HG03064 (cell line): ENCODE results near the gene HSF2BP.
"Not testable (repeated sequence)": the region's sequence is repeated elsewhere in the genome, so short reads cannot be mapped to it uniquely, and the experiment has no call there.

Experiments used
- ATAC-seq: cut with Tn5 transposase; IDR thresholded peaks from one replicate; pipeline ENCODE4 v1.9.1; 2021; ENCODE audit warnings: low read depth; ENCODE audit not compliant: unreplicated experiment

Gene HSF2BP

DNA sequence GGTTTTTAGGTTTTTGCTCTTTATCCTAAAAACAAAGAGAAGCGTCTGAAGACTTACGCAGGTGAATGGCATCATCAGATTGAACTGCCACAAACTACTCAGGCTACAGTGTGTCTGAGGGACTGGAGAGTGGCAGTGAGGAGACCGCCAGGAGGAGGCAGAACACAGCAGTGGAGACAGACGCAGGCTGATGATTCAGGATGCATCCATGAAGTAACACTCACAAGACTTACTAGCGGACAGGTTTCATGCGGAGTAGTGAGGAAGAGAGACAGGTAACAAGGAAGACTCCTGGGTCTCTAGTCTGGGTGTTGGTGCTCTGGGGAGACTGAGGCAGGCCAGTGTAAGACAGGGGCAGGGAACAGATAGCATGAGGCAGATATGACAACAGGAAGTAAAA, 5.7 kb downstream of the HSF2BP start:
- no peak for ATAC-seq

DNA sequence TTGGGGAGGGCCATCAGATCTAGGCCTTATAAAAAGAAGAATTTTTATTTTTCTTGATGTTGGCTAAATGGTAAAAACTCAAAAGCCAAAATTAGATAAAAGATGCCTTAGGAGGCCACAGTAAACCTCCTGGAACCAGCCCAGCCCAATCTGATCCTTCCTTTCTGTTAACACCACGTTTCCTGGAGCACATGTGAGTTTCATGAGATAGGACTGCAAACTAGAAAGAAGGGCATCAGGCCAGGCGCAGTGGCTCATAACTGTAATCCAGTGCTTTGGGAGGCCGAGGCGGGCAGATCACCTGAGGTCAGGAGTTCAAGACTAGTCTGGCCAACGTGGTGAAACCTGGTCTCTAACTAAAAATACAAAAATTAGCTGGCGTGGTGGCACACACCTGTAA, 6.7 kb downstream of the HSF2BP start:
- no peak for ATAC-seq

DNA sequence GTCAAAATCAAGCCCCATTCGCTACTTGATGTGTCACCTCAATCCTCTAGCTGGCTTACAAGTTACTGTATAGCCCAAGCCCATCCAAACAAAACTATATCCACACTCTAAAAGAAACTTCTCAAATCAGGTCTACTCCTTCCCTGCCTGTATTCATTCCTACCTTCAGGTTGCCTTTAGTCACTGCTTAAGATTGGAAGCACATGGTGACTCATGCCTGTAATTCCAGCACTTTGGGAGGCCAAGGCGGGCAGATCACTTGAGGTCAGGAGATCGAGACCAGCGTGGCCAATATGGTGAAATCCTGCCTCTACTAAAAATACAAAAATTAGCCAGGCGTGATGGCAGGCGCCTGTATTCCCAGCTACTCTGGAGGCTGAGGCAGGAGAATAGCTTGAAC, 7.4 kb downstream of the HSF2BP start:
- ATAC-seq = not testable (repeated sequence)

DNA sequence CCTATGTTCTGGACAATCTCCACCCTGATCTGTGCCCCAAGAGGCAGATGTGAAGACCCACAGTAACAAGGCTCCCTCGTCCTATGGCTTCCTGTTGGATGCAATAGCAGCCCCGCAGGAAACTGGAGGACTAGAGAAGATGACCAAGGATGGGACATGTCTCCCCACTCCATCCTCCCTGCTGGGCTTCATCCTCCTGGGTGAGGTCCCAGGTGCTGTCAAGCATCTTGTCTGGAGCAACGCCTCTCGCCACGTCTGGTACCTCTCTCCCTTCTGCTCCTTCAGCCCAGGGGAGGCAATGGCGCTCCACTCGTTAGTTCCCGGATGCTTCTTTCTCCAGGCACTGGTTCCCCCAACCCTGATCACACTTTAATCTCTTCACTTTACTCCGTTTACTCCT, 11.1 kb downstream of the HSF2BP start:
- ATAC-seq = no peak

DNA sequence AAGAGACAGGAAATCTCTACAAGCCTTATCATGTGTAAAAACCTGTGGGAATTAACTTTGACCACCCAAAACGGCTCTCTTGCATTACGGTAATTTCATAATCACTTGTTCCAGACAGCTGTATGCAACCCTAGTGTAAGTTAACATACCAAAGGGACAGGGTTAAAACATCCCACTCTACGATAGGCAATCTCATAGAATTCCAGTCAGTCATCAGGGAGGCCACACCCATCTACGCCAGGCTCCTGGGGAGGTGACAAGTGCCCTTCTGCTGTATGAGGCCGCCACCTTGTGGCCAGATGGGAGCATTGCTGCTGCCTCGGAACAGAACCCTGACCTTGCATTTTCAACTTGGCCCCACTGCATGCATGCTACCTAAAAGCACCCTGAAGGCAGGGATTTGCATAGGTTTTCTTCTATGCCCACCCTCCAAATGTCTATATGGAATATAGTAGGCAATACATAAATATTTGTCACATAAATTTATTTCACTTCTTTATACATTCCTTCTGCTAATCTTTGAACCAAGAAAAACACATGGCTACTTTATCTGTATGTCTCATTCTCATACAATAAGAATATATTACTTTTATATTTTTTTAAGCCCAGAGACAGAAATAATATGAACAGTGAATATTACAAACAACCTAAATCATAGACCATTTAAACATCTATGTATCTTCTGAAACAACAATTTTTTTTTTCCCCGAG, 12.6 kb downstream of the HSF2BP start:
- no peak for ATAC-seq

DNA sequence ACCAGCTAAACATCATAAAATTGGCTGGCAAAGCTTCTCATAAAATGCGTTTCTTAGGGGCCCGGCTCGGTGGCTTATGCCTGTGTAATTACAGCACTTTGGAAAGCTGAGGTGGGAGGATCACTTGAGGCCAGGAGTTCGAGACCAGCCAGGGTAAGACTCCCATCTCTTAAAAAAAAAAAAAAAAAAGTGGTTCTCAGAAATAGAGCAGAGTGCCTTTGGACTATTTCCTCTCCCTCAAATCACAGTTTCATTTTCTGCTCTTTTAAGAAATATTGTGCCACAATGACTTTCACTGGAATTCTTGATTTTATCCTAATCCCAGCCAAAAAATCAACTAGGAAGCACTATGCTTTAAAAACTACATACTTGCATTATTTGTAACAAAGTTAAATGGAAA, 13.3 kb downstream of the HSF2BP start:
- no peak for ATAC-seq

DNA sequence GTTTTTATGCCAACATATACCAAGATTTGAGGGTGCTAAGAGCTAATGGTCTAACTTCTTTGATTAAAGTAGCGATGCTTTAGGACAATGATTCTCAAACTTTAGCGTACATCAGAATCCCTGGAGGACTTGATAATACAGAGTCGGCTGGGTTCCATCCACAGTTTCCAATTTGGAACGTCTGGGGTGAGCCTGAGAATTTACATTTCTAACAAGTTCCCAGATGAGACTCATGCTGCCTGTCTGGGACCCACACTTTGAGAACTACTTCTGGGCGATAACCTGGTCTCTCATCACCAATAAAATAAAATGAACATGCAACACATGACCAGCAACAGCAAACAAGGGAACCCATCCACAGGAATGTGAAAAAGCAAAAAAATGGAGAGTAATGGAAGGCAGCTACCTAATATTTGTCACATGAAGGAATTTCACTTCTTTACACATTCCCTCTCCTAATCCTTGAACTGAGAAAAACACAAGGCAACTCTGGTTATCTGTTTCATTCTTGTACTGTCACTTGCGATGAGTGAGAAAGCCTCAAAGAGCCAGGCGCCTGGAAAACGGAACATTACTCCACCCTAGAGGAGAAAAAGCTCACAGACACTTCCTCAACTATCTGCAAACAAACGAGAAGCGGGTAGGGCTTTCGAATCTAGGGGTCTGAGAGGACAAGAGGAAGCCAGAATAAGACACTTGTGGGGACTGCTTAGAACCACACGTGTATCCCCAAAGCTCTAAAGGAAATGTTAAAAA, 14.0 kb downstream of the HSF2BP start:
- no peak for ATAC-seq

DNA sequence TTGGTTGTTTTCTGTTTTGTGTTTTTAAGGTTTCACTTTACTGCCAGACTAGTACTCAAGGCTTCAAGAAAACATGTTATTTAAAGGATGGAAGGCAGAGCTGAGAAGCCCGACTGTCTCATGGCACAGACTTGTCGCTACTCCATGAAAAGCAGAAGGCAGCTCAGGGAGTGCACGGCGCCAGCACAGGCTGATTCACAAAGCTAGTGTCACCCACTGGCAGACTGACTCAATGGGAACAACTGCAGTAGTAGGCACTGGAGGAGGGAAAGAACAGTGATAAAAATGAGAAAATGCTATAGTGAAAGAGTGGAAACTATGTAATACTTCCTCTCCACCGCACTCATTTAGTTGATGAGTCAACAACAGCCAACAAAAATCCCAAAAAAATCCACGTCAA, 14.7 kb downstream of the HSF2BP start:
- no peak for ATAC-seq

DNA sequence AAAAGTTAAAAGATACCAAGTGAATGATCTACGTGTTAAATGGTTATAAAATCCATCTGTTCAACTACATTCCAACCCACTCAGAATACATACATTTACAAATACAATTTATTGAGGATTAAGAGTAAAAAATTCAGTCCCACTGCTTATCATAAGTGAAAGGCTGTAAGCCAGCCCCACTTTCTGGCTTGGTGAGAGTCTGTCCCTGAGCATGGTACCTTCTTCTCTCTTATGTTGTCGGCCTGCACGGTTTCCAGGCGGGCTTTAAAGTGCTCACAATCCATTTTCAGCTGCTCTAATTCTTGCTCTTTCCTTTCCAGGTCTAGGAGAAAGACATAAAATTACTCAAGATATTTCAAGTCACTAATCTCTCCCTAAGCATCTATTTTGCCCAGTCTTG, 15.2 kb downstream of the HSF2BP start:
- ATAC-seq = no peak

DNA sequence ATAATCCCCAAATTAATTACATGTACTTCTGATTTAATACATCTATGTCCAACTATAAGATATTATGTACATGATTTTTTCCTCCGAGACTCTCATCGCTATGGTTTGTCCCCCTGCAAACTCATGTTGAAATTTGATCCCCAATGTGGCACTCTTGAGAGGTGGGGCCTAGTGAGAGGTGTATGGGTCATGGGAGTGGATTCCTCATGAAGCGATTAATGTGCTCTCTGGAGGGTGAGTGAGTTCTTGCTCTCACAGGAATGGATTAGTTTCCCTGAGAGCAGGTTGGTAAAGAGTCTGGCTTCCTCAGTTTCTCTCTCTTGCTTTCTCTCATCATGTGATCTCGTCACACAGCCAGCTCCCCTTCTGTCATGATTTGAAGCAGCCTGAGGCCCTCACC, 16.1 kb downstream of the HSF2BP start:
- no peak for ATAC-seq

DNA sequence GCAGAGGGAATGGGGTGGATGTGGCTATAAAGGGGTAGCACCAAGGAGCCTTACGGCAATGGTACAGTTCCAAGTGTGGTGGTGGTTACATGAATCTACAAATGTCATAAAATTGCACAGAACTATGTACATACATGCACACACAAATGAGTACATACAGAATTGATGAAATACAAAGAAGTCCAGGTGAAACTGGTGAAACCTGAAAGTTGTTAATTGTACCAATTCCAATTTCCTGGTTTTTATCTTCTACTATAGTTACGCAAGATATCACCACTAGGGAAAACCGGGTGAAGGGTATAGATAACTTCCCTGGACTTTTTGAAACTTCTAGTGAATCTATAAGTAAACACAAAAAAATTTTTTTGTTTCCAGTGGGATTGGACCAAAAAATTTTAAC, 18.9 kb downstream of the HSF2BP start:
- ATAC-seq = no peak

DNA sequence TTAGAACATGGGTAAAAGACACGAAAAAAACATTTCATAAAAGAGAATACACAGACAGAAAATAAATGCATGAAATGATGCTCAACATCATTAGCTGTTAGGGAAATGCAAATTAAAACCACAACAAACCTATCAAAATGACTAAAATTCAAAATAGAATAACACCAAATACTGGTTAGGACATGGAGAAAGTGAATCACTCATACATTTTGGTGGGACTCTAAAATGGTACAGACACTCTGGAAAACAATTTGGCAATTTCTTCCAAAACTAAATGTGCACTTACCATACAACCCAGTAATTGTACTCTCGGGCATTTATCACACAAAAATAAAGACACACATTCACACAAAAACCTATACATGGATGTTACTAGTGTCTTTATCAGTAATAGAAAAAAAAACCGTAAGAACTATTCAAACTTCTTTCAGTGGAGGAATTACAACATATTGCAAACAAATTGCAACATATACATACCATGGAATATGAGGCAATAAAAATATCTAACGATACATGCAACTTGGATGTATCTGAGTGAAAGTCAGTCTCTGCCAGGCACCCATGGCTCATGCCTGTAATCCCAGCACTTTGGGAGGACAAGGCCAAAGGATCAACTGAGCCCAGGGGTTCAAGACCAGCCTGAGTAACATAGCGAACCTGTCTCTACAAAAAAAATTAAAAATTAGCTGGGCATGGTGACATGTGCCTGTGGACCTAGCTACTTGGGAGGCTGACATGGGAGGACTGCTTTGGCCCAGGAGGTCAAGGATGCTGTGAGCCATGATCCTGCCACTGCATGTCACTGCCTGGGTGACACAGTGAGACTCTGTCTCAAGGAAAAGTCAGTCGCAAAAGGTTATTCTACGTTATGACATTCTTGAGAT, 19.6 kb downstream of the HSF2BP start:
- no peak for ATAC-seq

DNA sequence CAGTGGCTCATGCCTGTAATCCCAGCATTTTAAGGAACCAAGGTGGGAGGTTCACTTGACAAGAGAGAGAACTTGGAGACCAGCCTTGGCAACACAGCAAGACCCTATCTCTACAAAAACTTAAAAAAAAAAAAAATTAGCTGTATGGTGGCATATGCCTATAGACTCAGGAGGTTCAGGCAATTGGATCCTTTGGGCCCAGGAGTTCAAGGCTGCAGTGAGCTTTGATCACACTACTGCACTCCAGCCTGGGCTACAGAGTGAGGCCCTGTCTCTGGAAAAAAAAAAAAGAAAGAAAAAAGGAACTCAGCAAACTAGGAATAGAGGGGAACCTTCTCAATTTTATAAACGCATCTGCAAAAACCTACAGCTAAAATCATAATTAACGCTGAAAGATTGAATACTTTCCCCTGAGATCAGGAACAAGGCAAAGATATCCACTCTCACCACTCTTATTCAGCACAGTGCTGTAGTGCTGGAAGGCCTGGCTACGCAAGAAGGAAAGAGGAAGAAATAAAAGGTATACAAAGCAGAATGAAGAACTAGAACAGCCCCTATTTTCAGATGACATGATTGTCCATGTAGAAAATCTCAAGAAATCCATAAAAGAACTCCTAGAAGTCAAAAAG, 21.6 kb downstream of the HSF2BP start:
- no peak for ATAC-seq

DNA sequence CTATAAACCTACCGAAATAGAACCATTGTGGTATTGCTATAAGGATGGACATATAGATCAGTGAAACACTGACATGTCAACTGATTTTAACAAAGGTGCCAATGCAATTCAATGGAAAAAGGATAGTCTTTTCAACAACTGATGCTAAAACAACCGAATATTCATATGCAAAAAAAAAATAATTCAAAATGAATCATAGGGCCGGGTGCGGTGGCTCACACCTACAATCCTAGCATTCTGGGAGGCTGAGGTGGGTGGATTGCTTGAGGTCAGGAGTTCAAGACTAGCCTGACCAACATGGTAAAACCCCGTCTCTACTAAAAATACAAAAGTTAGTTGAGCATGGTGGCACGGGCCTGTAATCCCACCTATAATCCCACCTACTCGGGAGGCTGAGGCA, 23.9 kb downstream of the HSF2BP start:
- ATAC-seq = no peak

DNA sequence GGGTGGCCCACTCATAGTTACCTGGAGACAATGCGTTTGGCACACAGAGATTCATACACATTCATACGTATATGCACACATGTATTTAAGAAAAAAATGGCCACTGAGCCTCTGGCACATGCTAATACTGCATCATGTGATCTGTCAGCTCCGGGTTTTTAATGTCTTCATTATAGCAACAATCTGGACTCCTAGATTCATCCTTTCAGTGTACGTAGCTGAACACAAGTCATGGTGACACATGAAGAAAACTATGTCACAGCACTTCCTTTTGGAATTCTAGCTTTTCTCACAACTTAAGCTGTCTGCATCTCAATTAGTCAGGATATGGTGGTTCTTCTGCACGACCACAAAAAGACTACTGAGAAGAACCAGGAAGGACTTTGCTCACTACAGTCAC, 24.7 kb downstream of the HSF2BP start:
- no peak for ATAC-seq

DNA sequence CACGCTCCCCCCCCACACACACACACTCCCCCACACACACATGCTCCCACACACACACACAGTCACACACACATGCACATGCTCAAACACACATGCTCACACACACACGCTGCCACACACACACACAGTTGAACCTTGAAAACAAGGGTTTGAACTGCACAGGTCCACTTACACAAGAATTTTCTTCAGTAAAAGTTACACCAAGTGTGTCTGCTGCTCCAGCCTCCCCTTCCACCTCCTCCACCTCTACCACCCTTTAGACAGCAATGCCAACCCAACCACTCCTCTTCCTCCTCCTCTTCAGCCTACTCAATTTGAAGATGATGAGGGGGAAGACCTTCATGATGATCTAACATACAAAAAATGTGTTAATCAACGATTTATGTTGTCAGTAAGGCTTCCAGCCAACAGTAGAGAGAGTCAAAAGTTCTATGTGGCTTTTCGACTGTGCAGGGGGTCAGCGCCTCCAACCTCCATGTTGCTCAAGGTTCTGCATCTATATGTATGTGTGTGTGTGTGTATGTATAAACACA, 26.8 kb downstream of the HSF2BP start:
- no peak for ATAC-seq

DNA sequence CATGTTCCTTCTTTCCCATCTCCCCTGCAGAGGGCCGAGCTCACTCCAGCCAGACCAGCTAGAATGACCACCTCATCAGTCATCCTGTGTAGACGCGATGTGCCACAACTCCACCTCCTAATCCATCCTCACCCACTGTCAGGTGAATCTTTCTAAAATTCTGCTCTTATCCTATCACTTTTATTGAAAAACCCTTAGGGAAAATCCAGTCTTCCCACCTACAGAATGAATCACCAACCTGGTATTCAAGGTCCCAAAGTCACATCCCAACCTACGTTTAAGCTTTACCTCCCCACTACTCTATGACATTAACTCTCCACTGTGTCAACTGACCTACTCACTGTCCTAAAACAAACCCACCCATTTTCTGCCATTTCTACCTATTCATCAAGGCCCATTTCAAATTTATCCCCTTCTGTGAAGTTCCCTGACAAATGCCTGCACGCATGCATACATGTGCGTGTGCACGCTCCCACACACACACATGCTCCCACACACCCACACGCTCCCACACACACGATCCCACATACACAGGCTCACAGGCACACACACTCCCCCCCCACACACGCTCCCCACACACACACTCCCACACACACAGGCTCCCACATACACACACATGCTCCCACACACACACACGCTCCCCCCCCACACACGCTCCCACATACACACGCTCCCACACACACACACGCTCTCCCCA, 27.7 kb downstream of the HSF2BP start:
- ATAC-seq = no peak

DNA sequence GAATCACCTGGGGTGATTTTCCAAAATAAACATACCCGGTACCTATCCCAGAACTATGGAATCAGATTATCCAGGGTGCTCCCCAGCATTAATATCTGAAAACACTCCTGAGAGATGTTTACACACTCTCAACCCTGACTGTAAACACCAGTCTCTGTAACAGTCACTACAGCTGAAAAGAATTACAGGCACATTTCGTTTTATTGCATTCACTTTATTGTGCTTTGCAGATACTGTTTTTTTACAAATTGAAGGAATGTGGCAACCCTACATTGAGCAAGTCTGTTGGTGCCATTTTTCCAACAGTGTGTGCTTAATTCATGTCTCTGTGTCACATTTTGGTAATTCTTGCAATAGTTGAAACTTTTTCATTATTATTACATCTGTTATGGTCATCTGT, 31.8 kb downstream of the HSF2BP start:
- no peak for ATAC-seq

DNA sequence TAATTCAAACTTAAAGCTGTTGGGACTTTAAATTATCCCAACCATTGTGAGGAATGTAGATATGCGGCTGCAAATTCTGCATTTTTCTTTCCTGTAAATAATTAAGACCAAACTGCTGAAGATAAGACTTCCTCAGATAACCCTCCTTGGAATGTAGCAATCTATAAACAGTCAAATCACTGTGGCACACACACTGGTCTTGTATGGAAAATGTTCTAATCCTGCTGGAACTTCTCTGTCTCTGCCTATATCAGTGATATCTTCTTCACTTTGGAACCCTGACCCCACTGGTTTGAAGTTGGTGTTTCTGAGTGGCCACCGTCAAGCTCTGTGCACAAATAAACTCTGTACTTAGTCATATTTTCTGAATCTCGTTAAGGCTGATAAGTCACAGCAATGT, 32.9 kb downstream of the HSF2BP start:
- ATAC-seq = no peak

DNA sequence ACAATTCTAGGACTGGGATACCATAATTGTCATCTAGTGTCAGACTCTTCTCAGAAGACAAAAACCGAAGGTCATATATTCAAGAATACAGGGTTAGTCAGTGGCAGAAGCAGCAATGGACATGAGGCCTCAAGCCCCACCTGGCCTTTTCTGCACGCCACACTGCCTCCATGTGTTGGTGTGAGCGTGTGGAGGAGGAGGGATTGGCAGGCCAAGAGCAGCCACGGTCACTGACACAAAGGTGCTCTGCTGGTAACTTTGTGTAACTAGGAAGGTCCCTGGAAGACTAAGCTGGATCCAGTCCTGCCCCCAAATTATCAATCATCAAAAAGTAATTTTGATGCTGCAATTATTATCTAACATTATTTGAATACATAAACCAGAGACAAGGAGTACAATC, 34.9 kb downstream of the HSF2BP start:
- no peak for ATAC-seq
